Stimulated activated CD4-positive, alpha-beta T cell treated with anti-CD3 and anti-CD28 coated beads, Interleukin-4, amount 100 ng/mL, for 1 hour (primary cell): Measurements from ENCODE around the gene HEYL.

Experiments used
- DNase-seq: peaks from one replicate; pipeline ENCODE4 v3.0.0-alpha.2; 2020

HEYL gene

GRCh38 chr1:39663559-39663958, 24.1 kb upstream of the HEYL start:
- DNase-seq: no peak

- no peak for DNase-seq
Observed at GRCh38 chr1:39662861-39663260, 23.4 kb upstream of the HEYL start.

GRCh38 chr1:39659538-39659937, 20.1 kb upstream of the HEYL start:
- no peak for DNase-seq

- no peak for DNase-seq
Observed at GRCh38 chr1:39659110-39659509, 19.7 kb upstream of the HEYL start.

GRCh38 chr1:39657923-39658485, 18.6 kb upstream of the HEYL start:
- peak; percentile 69 for DNase-seq

- DNase-seq: no peak
Observed at GRCh38 chr1:39657402-39657801, 18.0 kb upstream of the HEYL start.

- no peak for DNase-seq
Observed at GRCh38 chr1:39656391-39656790, 16.9 kb upstream of the HEYL start.

- DNase-seq: no peak
Observed at GRCh38 chr1:39655578-39656268, 16.3 kb upstream of the HEYL start.

- no peak for DNase-seq
Observed at GRCh38 chr1:39654291-39654690, 14.8 kb upstream of the HEYL start.

- DNase-seq: peak; percentile 72
Observed at GRCh38 chr1:39653546-39654031, 14.1 kb upstream of the HEYL start.

- DNase-seq: no peak
Observed at GRCh38 chr1:39652554-39652953, 13.1 kb upstream of the HEYL start.

GRCh38 chr1:39652105-39652504, 12.7 kb upstream of the HEYL start:
- DNase-seq: no peak

GRCh38 chr1:39650431-39650830, 11.0 kb upstream of the HEYL start:
- DNase-seq: no peak

GRCh38 chr1:39649636-39650185, 10.3 kb upstream of the HEYL start:
- DNase-seq: no peak

GRCh38 chr1:39648496-39648895, 9.1 kb upstream of the HEYL start:
- no peak for DNase-seq

GRCh38 chr1:39647247-39647646, 7.8 kb upstream of the HEYL start:
- no peak for DNase-seq

GRCh38 chr1:39646232-39647081, 7.0 kb upstream of the HEYL start:
- DNase-seq: no peak

GRCh38 chr1:39645411-39646043, 6.1 kb upstream of the HEYL start:
- DNase-seq: no peak

GRCh38 chr1:39643705-39644104, 4.3 kb upstream of the HEYL start:
- DNase-seq: no peak

- DNase-seq: no peak
Observed at GRCh38 chr1:39642796-39643195, 3.4 kb upstream of the HEYL start.

- DNase-seq: no peak
Observed at GRCh38 chr1:39640861-39641260, 1.4 kb upstream of the HEYL start.

- no peak for DNase-seq
Observed at GRCh38 chr1:39638965-39639304, 508 bp downstream of the HEYL start.

GRCh38 chr1:39637361-39637760, 2.1 kb downstream of the HEYL start:
- no peak for DNase-seq
